ENCODE results near the gene UNC119B. TPM values are rescaled to one million over a fixed set of nuclear protein-coding genes. Genes with fewer than 3 reads are reported as not detected.

Gene UNC119B
- total RNA-seq, 4 donors from 2014 or later: 44.1 to 65.3 (median 61.6) TPM

- Histone ChIP-seq H3K4me3 (replicated peaks in 1 of 3) (no peak overlapping the region), H3K27me3 (no peaks in the 10 kb centered on the region), H3K36me3 (peaks cover 3% of the 10 kb centered on the region in 2 donors), H3K27ac (no peak overlapping the region), H3K4me1 (no peaks in the 10 kb centered on the region), H3K9me3 (no peaks in the 10 kb centered on the region)
- 80 to 89% methylated on average over 3 of the region's 3 CpGs for WGBS, 2 donors
- TF ChIP-seq POLR2A (IDR thresholded peaks at IDR 0.05) (no peak), CTCF (IDR thresholded peaks at IDR 0.05) (no peak)
- intact Hi-C loops (cut with DNase I): no loop called here
- DNase-seq: no peak
Observed at GRCh38 chr12:120733574-120733973, 23.3 kb downstream of the UNC119B start.

- H3K9me3 ChIP-seq: no peaks in the 10 kb centered on the region
- H3K36me3 ChIP-seq: peaks cover 3 to 9% of the 10 kb centered on the region in 2 donors
- no peak for DNase-seq
- 95 to 97% methylated on average over 10 of the region's 10 CpGs for WGBS, 2 donors
- TF ChIP-seq POLR2A (IDR thresholded peaks at IDR 0.05): no peak
- TF ChIP-seq CTCF (IDR thresholded peaks at IDR 0.05): no peak
- H3K27me3 ChIP-seq: no peaks in the 10 kb centered on the region
- intact Hi-C loops (cut with DNase I): no loop called here
- H3K4me3 ChIP-seq (replicated peaks in 1 of 3): no peak overlapping the region
- no peak overlapping the region for H3K27ac ChIP-seq
- no peaks in the 10 kb centered on the region for H3K4me1 ChIP-seq
Observed at GRCh38 chr12:120734210-120734609, 24.0 kb downstream of the UNC119B start.

- WGBS, 2 donors: 91 to 94% methylated on average over 3 of the region's 3 CpGs
Observed at GRCh38 chr12:120735181-120735580, 24.9 kb downstream of the UNC119B start.

GRCh38 chr12:120736404-120737331 is 26.4 kb downstream of the UNC119B start:
- intact Hi-C loops (cut with DNase I): no loop called here
- no peak overlapping the region for H3K27ac ChIP-seq
- peaks cover 5 to 14% of the 10 kb centered on the region in 2 donors for H3K36me3 ChIP-seq
- no peaks in the 10 kb centered on the region for H3K9me3 ChIP-seq
- DNase-seq: no peak
- H3K27me3 ChIP-seq: no peaks in the 10 kb centered on the region
- 91 to 93% methylated on average over 27 to 32 of the region's 38 CpGs for WGBS, 2 donors
- H3K4me3 ChIP-seq (replicated peaks in 1 of 3): no peak overlapping the region
- H3K4me1 ChIP-seq: no peaks in the 10 kb centered on the region
- TF ChIP-seq CTCF (IDR thresholded peaks at IDR 0.05) (no peak), POLR2A (IDR thresholded peaks at IDR 0.05) (no peak)

More at GRCh38 chr12:120735181-120735580, 24.9 kb downstream of the UNC119B start:
- H3K27me3 ChIP-seq: no peaks in the 10 kb centered on the region
- peaks cover 5 to 14% of the 10 kb centered on the region in 2 donors for H3K36me3 ChIP-seq
- intact Hi-C loops (cut with DNase I): no loop called here
- H3K4me1 ChIP-seq: no peaks in the 10 kb centered on the region
- no peak for DNase-seq
- no peak for TF ChIP-seq POLR2A (IDR thresholded peaks at IDR 0.05)
- no peak for TF ChIP-seq CTCF (IDR thresholded peaks at IDR 0.05)
- H3K27ac ChIP-seq: no peak overlapping the region
- no peak overlapping the region for H3K4me3 ChIP-seq (replicated peaks in 1 of 3)
- no peaks in the 10 kb centered on the region for H3K9me3 ChIP-seq
